GM12872 (cell line): ENCODE data around the gene SULT1C3.

Experiments
- CTCF ChIP-seq: IDR thresholded peaks from 3 replicates; pipeline ENCODE4 v1.5.1; 2011; ENCODE audit warnings: low read depth, mild to moderate bottlenecking, low read length, moderate library complexity; ENCODE audit not compliant: insufficient read depth

SULT1C3 gene

DNA sequence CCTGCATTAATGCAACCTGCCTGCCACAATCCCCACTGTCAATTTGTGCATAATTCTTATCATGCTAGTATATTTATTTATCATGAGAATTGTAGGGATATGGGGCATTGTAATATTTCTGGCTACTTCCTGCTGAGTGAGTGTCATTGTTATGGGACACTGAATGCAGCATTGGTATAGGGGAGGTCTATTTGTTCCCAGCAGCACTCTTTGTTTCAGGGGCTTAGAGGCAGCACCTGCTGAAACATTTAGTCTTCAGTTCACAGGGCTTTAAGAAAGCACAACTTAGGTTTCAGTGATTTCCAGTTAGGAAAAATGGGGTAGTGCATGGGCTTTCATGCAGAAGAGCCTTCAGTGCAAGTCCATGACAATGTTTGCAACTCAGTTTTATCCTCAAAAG lies 23.6 kb downstream of the SULT1C3 start:
- no peak for TF ChIP-seq CTCF

DNA sequence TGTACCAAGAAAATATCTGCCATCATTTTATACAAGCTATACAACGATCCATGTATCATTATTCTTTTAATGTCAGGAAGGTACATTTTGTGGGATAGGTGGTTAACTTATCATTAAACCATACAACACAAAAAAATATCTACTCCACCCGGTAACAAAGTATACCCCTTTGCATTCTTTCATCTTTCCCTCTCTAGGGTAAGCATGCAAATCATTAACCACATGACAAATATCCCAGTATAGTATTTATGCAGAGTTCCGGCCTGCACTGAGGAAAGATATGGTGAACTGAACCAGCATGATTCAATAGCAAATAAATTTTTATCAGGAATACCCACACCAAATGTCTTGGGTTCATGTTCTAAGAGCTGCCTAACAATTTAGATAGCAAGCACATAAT lies 26.4 kb downstream of the SULT1C3 start:
- TF ChIP-seq CTCF = no peak

GRCh38 chr2:108267101-108267500 lies 27.3 kb downstream of the SULT1C3 start:
- TF ChIP-seq CTCF = no peak

- TF ChIP-seq CTCF = no peak
Measured at GRCh38 chr2:108268001-108268400, 28.2 kb downstream of the SULT1C3 start.

GRCh38 chr2:108270346-108270745 lies 30.6 kb downstream of the SULT1C3 start:
- TF ChIP-seq CTCF = no peak

DNA sequence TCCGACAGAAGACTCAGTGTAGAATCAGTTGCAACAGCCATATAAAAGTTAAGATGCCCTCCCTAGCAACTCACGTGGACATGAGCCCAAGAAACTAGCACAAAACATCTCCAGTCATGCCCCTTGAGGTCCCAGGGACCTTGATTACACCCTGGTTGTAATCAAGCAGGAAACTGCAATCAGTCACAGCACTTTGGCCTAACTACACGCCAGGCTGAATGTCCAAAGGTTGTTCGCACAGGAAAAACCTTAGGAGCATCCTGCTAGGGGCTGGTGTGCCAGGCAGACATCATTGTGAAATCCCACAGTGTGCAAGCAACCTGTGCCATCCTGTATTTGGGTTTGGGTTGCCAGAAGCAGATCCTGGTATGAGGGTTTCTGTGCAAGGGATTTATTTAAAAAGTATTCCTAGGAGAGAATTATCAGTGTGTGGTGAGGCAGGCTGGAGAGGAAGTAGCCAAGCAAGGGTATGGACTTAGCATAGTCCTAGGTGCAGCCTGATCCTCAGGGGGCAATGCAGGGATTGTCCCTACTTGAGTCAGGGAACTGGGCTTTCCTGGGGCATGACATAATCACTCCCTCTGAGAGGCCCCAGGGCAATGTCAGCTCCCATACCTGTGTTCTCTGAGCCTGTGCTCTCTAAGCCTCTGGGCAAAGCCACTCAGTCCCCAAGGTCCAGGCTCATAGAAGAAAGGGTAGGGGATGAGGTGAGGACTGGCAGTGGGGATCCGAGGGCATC lies 31.2 kb downstream of the SULT1C3 start:
- no peak for TF ChIP-seq CTCF

DNA sequence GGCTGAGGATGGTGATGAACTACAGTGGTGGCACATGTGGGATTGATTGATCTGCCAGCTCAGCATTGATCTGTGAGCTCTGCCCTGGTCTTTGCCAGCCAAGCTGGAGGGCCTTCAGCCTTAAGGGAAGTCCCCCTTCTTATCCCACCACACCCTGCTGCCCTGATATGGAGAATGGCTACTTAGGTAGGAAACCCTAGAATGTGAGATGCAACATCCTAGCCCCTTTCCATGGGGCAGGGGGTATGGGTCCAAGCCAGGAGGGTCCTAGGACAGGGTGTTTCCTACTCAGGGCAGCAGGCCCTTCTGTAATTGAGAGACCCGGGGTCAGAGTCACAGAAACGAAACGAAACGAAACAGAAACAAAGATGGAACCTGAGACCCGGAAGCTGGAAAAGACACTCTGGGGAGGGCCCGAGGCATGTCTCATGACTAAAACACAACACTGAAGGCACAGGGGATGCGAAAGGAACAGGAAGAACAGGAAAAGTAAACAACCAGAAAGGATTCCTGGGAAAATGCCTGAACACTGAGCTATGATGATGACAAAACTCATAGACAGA lies 32.0 kb downstream of the SULT1C3 start:
- no peak for TF ChIP-seq CTCF

DNA sequence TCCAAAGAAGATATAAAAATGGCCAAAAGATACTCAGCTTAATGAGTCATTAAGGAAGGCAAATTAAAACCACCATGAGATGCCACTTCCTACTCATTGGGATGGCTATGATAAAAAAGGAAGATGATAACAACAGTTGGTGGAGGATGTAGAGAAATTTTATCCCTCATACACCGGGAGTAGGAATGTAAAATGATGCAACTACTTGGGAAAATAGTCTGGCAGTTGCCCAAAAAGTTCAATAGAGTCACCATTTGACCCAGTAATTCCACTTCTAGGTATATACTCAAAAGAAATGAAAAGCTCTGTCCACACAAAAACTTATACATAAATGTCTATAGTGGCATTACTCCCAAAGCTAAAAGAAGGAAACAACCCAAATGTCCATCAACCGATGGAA lies 38.9 kb downstream of the SULT1C3 start:
- TF ChIP-seq CTCF = no peak
